Pulmonary artery endothelial cell (primary cell): Measurements from ENCODE around the gene ADGRA1. TPM values are rescaled to one million over a fixed set of nuclear protein-coding genes. Genes with fewer than 3 reads are reported as not detected.
"Not testable (repeated sequence)": the region's sequence is repeated elsewhere in the genome, so short reads cannot be mapped to it uniquely, and the experiment has no call there.

Experiments
- DNase-seq: peaks from one replicate; pipeline ENCODE4 v3.0.0-alpha.2; 2011; ENCODE audit warnings: low read depth, low spot score
- total RNA-seq: library from RNA; depleted of rRNA; stranded (reverse); fragments of >200 nt; gene quantifications from 2 replicates; pipeline ENCODE4 v1.2.3, GENCODE V29; 2014

The ADGRA1 gene
- total RNA-seq, result not detected in 2 replicates

GRCh38 chr10:133087679-133088178 lies at the start of gene ADGRA1:
Gene ADGRA1 (plus strand): TSS chr10:133087924. CDS start chr10:133088910, 986 bp downstream.
- no peak for DNase-seq

GRCh38 chr10:133038036-133038823 lies 49.5 kb upstream of the ADGRA1 start:
- no peak for DNase-seq

- DNase-seq, result no peak
These were observed 48.5 kb upstream of the ADGRA1 start for GRCh38 chr10:133039107-133039802.

- no peak for DNase-seq
These were observed 47.9 kb upstream of the ADGRA1 start for GRCh38 chr10:133039803-133040165.

- DNase-seq, result no peak
These were observed 47.5 kb upstream of the ADGRA1 start for GRCh38 chr10:133040198-133040597.

GRCh38 chr10:133041101-133041500 lies 46.6 kb upstream of the ADGRA1 start:
- DNase-seq, result no peak

GRCh38 chr10:133042061-133042460 lies 45.7 kb upstream of the ADGRA1 start:
- DNase-seq, result no peak

- DNase-seq, result no peak
These were observed 44.9 kb upstream of the ADGRA1 start for GRCh38 chr10:133042816-133043215.

- no peak for DNase-seq
These were observed 44.0 kb upstream of the ADGRA1 start for GRCh38 chr10:133043541-133044225.

GRCh38 chr10:133044401-133044811 lies 43.3 kb upstream of the ADGRA1 start:
- no peak for DNase-seq

GRCh38 chr10:133045556-133046389 lies 42.0 kb upstream of the ADGRA1 start:
- DNase-seq, result no peak

- DNase-seq, result no peak
These were observed 41.3 kb upstream of the ADGRA1 start for GRCh38 chr10:133046390-133046765.

- no peak for DNase-seq
These were observed 40.1 kb upstream of the ADGRA1 start for GRCh38 chr10:133047526-133048123.

- no peak for DNase-seq
These were observed 39.5 kb upstream of the ADGRA1 start for GRCh38 chr10:133048266-133048665.

- no peak for DNase-seq
These were observed 38.8 kb upstream of the ADGRA1 start for GRCh38 chr10:133048926-133049325.

GRCh38 chr10:133049639-133050038 lies 38.1 kb upstream of the ADGRA1 start:
- no peak for DNase-seq

GRCh38 chr10:133050371-133050770 lies 37.4 kb upstream of the ADGRA1 start:
- no peak for DNase-seq

- DNase-seq, result no peak
These were observed 35.6 kb upstream of the ADGRA1 start for GRCh38 chr10:133052076-133052475.

GRCh38 chr10:133053527-133054133 lies 34.1 kb upstream of the ADGRA1 start:
- not testable (repeated sequence) for DNase-seq

GRCh38 chr10:133055470-133055869 lies 32.3 kb upstream of the ADGRA1 start:
- no peak for DNase-seq
